ENCODE results near the gene FSTL4. TPM values are rescaled to one million over a fixed set of nuclear protein-coding genes. Genes with fewer than 3 reads are reported as not detected.

The FSTL4 gene
- total RNA-seq, 1 experiment from 2014 or later = not detected

DNA sequence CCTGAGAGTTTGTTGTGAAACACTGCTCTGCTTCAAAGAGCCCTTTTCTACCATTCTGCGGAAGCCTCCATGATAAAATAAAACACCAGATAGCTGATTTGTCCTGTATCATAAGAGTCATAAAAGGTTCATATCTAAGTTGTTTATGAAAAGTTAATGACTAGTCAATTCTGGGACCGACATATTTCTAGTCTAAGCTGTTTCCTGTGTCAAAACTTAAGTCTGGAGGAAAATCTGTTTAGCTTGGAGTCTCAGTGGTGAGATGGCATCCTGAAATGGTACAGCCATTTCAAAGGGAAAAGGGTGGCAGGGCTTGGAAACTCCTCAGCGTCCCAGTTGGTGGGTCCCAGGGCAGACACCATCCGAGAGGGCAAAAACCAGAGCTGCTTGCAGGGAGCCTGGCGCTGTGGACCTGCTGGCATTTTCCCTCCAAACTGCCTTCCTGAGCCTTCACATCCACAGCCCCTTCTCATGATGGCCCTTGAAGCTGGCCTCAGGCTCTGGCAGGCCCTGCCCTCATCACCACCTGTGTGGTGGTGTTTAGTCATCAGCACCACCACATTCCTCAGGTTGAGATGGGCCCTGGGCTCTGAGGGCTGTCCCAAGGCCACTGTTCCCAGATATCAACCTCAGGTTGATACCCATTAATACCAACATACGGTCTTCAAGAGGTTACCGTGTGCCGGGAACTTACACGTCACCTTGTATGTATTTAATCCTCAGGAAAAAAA, 376.5 kb downstream of the FSTL4 start:
- Histone ChIP-seq H3K27me3 (ENCODE audit: insufficient read depth, low read depth) (no peaks in the 10 kb centered on the region), H4K20me1 (ENCODE audit: insufficient read depth) (no peaks in the 10 kb centered on the region), H2AFZ (no peak overlapping the region), H3K36me3 (ENCODE audit: low read depth) (no peaks in the 10 kb centered on the region), H3K4me1 (replicated peaks; ENCODE audit: insufficient read depth) (peaks cover 28% of the 10 kb centered on the region), H3K4me2 (no peak overlapping the region), H3K79me2 (ENCODE audit: low read depth) (no peaks in the 10 kb centered on the region), H3K4me3 (no peak overlapping the region), H3K9me3 (ENCODE audit: insufficient read depth, low read depth) (no peaks in the 10 kb centered on the region), H3K27ac (no peak overlapping the region), H3K9me2 (ENCODE audit: insufficient read depth) (no peaks in the 10 kb centered on the region), H3F3A (ENCODE audit: insufficient read depth, low read depth) (peaks cover 6% of the 10 kb centered on the region; the same call in 1 of the 2 replicates)
- no TSS peak for BruUV-seq (replicated peaks)
- peak in 1 of 2 experiments; percentile 55 for DNase-seq
- no peak for TF ChIP-seq CTCF (conservative IDR thresholded peaks at IDR 0.05)
- no peak for TF ChIP-seq EZH2 (IDR thresholded peaks at IDR 0.05; ENCODE audit: low read depth)
- POLR2A ChIA-PET (ENCODE audit: unreplicated experiment) = interaction anchor here (0.7 kb wide), 1 partner anchor 998 kb away, joined by 14 read pairs; no protein-coding TSS in a partner anchor
- CTCF ChIA-PET = no interaction called here
- intact Hi-C loops (cut with micrococcal nuclease; ENCODE audit: unreplicated experiment) = no loop called here

DNA sequence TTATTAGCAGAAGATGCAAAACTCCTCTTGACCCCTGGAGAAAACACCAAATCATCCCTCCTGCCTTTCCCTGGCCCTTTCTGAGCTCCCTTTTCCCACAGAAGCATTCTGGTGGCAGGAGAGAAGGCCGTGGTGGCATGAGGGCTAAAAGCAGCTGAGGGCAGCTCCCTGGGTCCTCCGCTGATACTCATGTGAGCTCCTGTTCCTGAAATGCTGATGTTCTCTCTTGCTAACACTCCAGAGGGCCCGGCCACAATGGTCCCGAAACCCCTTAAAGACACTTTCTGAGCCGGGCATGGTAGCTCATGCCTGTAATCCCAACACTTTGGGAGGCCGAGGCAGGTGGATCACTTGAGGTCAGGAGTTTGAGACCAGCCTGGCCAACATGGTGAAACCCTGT, 377.4 kb downstream of the FSTL4 start:
- ChIA-PET POLR2A (ENCODE audit: unreplicated experiment) (no interaction called here), CTCF (no interaction called here)
- Histone ChIP-seq H3K4me2 (no peak overlapping the region), H3K79me2 (ENCODE audit: low read depth) (no peaks in the 10 kb centered on the region), H3K4me3 (no peak overlapping the region), H3K36me3 (ENCODE audit: low read depth) (no peaks in the 10 kb centered on the region), H2AFZ (no peak overlapping the region), H3K27me3 (ENCODE audit: insufficient read depth, low read depth) (no peaks in the 10 kb centered on the region), H3K4me1 (replicated peaks; ENCODE audit: insufficient read depth) (peaks cover 18% of the 10 kb centered on the region), H3K27ac (no peak overlapping the region), H3K9me2 (ENCODE audit: insufficient read depth) (no peaks in the 10 kb centered on the region), H3K9me3 (ENCODE audit: insufficient read depth, low read depth) (no peaks in the 10 kb centered on the region), H4K20me1 (ENCODE audit: insufficient read depth) (no peaks in the 10 kb centered on the region), H3F3A (ENCODE audit: insufficient read depth, low read depth) (peaks cover 4% of the 10 kb centered on the region; the same call in 1 of the 2 replicates)
- TF ChIP-seq CTCF (conservative IDR thresholded peaks at IDR 0.05) (no peak), EZH2 (IDR thresholded peaks at IDR 0.05; ENCODE audit: low read depth) (no peak)
- no peak for DNase-seq
- no TSS peak for BruUV-seq (replicated peaks)
- intact Hi-C loops (cut with micrococcal nuclease; ENCODE audit: unreplicated experiment) = no loop called here

GRCh38 chr5:133234273-133234672, 378.1 kb downstream of the FSTL4 start:
- H3K27ac ChIP-seq = no peak overlapping the region
- no peaks in the 10 kb centered on the region for H3K79me2 ChIP-seq (ENCODE audit: low read depth)
- no peaks in the 10 kb centered on the region for H3K9me2 ChIP-seq (ENCODE audit: insufficient read depth)
- H3K9me3 ChIP-seq (ENCODE audit: insufficient read depth, low read depth) = no peaks in the 10 kb centered on the region
- no peak overlapping the region for H2AFZ ChIP-seq
- intact Hi-C loops (cut with micrococcal nuclease; ENCODE audit: unreplicated experiment) = no loop called here
- no peak overlapping the region for H3K4me2 ChIP-seq
- peaks cover 17% of the 10 kb centered on the region for H3K4me1 ChIP-seq (replicated peaks; ENCODE audit: insufficient read depth)
- H3K4me3 ChIP-seq = no peak overlapping the region
- DNase-seq = no peak
- BruUV-seq (replicated peaks) = no TSS peak
- H3K27me3 ChIP-seq (ENCODE audit: insufficient read depth, low read depth) = no peaks in the 10 kb centered on the region
- POLR2A ChIA-PET (ENCODE audit: unreplicated experiment) = no interaction called here
- no peaks in the 10 kb centered on the region for H4K20me1 ChIP-seq (ENCODE audit: insufficient read depth)
- no peak for TF ChIP-seq CTCF (conservative IDR thresholded peaks at IDR 0.05)
- no peak for TF ChIP-seq EZH2 (IDR thresholded peaks at IDR 0.05; ENCODE audit: low read depth)
- no peaks in the 10 kb centered on the region for H3K36me3 ChIP-seq (ENCODE audit: low read depth)
- H3F3A ChIP-seq (ENCODE audit: insufficient read depth, low read depth) = peaks cover 4% of the 10 kb centered on the region; the same call in 1 of the 2 replicates
- CTCF ChIA-PET = no interaction called here
